Medulla oblongata (tissue), 1 donor: ENCODE measurements around the gene DLEC1.
"Not testable (repeated sequence)": the region's sequence is repeated elsewhere in the genome, so short reads cannot be mapped to it uniquely, and the experiment has no call there.

Experiments
- DNase-seq: peaks from one replicate; pipeline ENCODE4 v3.0.0-alpha.2; 2015; ENCODE audit errors: extremely low spot score

The DLEC1 gene

DNA sequence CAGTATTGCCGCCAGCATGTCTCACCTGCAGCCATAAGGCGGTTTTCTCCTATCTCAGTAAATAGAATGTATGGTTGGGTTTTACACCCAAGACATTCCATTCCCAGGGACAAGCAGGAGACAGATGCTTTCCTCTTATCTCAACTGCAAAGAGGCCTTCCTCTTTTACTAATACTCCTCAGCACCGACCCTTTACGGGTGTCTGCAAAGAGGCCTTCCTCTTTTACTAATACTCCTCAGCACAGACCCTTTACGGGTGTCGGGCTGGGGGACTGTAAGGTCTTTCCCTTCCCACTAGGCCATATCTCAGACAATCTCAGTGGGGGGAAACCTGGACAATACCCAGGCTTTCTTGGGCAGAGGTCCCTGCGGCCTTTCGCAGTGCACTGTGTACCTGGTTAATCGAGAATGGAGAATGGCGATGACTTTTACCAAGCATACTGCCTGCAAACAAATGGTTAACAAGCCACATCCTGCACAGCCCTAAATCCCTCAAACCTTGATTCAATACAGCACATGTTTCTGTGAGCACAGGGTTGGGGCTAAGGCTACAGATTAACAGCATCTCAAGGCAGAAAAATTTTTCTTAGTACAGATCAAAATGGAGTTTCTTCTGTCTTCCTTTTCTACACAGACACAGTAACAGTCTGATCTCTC, 96.7 kb downstream of the DLEC1 start:
- not testable (repeated sequence) for DNase-seq

DNA sequence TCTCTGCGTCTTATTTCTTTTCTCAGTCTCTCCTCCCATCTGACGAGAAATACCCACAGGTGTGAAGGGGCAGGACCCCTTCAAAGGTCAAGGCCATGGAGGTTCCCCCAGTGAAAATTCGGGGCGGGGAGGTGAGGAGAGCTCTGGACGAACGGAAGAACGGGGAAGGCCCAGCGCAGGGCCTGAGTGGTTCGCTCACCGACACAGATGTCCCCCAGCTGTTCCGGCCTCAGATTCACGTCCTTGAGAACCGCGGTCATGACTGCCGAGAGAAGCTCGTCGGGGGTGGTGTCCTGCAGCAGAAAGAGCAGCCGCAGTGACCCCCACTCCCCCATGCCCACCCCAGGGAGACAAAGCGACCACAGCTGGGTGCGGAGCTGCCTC, 97.4 kb downstream of the DLEC1 start:
- DNase-seq: no peak

DNA sequence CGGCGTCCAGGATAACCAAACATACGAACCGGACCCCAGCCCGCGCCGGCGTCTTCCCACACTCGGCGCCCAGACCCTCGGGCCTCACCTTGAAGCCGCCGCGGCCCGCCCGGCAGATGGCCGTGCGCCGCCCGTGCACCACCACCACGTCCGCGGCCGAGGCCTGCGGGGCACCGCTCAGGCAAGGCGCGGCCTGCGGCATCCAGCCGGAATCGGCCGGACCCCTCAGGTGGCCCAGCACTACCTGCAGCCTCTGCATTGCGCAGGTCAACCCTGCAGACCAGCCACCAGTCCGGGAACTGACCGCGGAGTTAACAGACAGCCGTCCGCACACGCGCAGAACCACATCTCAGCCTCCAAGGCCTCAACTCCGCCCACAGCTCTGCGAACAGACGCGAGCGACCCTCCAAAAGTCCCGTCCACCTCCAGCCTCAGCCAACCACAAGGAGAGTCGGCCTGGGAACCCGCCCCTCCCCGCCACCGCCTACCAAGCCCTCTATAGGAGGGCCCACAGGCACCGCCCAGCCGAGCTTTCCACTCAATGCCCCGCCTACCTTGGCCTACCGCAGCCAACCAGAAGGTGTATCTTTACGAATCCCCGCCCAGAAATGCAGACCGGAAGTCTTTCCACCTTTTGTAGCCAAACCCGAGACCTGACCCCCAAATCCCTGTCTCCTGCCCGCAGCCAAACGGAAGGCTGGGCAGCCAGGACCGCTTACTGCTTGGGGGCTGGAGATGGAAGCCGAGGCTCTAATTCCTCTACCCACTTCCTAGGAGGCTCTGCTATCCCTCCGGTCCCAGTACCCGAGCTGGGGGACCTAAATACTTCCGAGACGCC, 98.0 kb downstream of the DLEC1 start, which contains the start of gene ACAA1:
ACAA1 (minus strand) TSS at position 351 of the 838 bp plus-strand sequence; CDS start at position 259, 92 bp downstream.
- peak; percentile 99 for DNase-seq

DNA sequence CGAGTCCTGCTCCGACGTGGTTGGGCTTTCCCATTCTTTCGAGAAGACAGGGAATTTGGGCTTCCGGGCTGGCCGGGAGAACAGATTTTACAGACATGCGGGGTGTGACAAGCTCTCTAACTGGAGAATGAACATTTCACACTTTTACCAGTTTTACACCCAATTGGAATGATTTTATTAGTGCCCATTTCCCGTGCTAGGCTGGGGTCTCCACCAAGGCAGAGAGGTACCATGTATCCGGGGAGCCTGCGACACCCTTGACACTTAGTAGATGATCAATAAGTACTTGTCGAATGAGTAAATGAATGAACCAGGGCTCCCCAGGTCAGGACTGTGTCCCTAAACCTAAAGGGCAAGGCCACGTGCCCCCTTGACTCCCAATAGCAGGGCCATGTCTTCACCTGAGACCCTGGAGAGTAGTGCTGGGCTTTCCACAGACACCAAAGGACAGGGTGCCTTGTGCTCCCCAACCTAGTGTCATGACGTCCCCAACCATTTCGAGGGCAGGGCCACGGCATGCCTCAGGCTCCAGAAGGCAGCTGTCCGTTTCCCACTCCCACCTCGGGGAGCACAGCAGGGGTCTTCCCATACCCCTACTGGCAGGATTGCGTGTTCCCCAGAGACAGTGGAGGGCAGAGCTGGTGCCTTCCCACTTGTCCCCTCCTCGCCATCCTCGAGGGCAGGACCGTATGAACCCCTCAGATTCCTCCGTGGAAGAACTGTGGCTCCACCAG, 98.8 kb downstream of the DLEC1 start:
- DNase-seq: peak; percentile 35

DNA sequence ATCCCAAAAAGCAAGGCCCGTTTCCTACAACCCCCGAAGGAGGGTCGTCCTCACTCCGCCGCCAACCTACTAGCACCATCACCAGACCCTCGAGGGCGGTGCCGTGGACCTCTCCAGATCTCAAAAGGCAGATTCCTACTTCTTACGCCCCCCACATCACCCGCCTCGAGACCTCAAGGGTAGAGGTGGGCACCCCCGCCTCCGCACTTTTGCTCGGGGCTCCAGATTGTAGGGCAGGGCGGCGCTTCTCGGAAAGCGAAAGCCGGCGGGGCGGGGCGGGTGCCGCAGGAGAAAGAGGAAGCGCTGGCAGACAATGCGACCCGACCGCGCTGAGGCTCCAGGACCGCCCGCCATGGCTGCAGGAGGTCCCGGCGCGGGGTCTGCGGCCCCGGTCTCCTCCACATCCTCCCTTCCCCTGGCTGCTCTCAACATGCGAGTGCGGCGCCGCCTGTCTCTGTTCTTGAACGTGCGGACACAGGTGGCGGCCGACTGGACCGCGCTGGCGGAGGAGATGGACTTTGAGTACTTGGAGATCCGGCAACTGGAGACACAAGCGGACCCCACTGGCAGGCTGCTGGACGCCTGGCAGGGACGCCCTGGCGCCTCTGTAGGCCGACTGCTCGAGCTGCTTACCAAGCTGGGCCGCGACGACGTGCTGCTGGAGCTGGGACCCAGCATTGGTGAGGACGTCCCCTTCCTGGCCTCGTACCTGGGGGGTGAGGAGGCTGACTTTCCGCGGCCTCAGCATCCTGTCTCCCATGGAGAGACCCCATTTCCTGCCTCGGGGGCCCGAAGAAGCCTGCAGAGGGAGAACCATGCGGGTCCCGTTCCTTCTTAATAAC, 99.6 kb downstream of the DLEC1 start, which contains the start of gene MYD88:
MYD88 (plus strand) TSS at position 313 of the 842 bp plus-strand sequence; CDS start at position 353, 40 bp downstream.
- peak; percentile 65 for DNase-seq

DNA sequence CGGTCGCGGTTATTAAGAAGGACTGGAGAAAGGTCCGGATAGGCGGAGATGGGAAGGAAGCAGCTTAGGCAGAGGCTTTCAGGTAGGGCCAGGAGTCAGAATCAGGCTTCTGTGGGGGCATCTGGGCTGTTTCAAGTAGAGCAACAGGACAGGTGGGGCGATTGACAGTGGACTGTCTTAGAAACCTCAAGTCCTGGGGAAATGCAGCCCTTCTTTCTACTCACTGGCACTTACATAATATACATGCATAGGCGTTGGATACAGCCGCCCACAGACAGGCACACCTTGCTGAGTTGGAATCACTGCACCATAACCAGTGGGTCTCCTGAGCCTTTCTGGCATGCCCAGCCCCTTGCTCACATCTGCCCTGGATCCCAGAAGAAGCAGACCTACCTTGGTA, 100.2 kb downstream of the DLEC1 start:
- DNase-seq: no peak

DNA sequence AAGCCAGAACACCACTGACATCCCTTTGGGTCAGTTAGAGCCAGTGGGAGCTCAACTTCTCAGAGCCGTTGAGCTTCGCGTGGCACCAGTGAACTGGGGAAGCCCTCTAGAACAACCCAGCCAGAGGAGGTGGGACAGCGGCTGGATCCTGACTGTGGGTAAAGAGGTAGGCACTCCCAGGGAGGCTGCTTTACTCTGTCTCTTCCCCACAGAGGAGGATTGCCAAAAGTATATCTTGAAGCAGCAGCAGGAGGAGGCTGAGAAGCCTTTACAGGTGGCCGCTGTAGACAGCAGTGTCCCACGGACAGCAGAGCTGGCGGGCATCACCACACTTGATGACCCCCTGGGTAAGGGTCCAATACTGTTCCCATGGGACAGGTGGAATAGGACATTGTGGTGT, 100.6 kb downstream of the DLEC1 start:
- no peak for DNase-seq

DNA sequence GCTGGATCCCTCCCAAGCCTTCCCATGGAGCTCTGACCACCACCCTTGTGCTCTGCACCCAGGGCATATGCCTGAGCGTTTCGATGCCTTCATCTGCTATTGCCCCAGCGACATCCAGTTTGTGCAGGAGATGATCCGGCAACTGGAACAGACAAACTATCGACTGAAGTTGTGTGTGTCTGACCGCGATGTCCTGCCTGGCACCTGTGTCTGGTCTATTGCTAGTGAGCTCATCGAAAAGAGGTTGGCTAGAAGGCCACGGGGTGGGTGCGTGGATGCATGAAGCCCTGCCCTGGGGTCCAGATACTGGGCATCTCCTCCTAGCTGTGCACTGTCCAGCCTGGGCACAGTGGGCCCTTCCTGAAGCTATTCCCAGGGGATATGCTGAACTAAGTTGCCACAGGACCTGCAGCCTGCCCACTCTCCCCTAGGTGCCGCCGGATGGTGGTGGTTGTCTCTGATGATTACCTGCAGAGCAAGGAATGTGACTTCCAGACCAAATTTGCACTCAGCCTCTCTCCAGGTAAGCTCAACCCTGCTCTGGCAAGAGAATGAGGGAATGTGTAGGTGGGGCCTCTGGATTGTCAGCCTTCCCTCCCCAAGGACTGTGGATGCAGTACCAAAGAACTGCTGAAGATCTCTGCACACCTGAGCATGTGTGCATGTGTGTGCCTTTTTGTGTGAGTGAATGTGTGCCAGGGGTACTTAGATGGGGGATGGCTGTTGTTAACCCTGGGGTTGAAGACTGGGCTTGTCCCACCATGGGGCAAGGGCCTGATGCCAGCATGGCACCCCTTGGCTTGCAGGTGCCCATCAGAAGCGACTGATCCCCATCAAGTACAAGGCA, 101.5 kb downstream of the DLEC1 start:
- no peak for DNase-seq

DNA sequence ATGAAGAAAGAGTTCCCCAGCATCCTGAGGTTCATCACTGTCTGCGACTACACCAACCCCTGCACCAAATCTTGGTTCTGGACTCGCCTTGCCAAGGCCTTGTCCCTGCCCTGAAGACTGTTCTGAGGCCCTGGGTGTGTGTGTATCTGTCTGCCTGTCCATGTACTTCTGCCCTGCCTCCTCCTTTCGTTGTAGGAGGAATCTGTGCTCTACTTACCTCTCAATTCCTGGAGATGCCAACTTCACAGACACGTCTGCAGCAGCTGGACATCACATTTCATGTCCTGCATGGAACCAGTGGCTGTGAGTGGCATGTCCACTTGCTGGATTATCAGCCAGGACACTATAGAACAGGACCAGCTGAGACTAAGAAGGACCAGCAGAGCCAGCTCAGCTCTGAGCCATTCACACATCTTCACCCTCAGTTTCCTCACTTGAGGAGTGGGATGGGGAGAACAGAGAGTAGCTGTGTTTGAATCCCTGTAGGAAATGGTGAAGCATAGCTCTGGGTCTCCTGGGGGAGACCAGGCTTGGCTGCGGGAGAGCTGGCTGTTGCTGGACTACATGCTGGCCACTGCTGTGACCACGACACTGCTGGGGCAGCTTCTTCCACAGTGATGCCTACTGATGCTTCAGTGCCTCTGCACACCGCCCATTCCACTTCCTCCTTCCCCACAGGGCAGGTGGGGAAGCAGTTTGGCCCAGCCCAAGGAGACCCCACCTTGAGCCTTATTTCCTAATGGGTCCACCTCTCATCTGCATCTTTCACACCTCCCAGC, 102.4 kb downstream of the DLEC1 start:
- DNase-seq: no peak

DNA sequence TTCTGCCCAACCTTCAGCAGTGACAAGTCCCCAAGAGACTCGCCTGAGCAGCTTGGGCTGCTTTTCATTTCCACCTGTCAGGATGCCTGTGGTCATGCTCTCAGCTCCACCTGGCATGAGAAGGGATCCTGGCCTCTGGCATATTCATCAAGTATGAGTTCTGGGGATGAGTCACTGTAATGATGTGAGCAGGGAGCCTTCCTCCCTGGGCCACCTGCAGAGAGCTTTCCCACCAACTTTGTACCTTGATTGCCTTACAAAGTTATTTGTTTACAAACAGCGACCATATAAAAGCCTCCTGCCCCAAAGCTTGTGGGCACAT, 102.9 kb downstream of the DLEC1 start:
- no peak for DNase-seq

DNA sequence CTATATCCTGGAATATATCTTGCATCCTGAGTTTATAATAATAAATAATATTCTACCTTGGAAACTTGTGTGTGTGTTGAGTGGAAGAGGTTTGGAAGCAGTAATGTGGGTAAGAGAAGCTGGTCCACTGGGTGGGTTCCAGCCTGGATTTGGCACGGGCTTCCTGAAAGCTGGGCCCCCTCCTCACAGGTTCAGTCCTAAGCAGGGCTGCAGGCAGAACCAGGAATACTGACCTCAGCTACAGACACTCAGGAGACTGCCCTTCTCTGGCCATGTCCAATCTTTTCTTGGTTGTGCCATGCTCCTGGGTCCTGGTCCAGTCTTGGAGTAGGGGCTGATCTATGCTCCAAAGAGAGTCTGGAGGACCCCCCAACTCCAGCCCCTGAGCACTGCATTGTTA, 104.0 kb downstream of the DLEC1 start:
- no peak for DNase-seq

DNA sequence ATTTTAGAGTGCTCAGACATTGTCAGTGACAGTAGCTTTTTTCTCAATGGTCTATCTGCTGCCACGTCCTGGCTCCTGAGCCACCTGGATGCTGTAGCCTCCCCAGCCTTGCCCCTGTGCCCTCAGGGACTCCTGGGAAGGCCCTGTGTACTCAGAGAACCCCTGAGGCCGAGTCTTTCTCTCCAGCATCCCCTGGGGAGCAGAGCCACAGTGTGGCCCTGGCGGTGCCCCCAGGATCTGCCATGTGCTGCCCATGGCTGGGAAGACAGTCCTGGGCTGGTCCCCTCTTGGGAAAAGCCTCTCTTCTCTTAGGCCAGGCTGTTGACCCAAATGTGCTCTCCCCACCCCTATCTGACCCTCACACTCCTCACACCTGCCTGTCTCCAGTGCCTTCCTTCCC, 104.5 kb downstream of the DLEC1 start:
- DNase-seq: no peak

DNA sequence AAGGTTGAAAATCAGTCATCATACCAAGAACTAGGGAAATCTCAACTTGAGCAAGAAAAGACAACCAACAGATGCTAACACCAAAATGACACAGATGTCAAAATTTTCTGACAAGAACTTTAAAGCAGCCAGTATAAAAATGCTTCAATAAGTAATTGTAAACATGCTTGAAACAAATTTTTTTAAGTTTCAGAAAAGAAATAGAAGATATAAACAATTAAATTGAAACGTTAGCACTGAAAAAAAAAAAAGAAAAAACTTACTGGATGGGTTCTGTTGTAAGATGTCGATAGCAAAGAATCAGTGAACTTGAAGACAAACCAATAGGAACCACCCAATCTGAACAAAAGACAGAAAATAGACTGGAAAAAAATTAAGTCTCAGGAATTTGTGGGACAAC, 107.5 kb downstream of the DLEC1 start:
- DNase-seq: no peak

DNA sequence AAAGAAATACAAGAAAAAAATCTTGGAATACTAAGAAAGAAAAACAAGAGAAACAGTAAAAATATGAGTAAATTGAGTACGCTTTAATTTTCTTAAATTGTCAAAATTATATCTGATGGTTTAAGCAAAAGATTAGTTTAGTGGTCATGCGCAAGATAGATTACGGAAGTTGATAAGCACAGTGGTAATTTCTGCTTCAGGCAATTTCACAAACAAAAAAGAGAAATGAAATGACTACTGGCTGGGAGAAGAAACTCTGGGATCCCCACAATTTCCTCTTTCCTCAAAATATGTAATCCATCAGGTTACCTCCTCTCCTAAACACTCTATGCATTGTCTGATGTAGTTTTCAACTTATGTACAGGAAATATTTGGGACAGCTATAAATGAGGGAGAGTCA, 108.4 kb downstream of the DLEC1 start:
- no peak for DNase-seq

DNA sequence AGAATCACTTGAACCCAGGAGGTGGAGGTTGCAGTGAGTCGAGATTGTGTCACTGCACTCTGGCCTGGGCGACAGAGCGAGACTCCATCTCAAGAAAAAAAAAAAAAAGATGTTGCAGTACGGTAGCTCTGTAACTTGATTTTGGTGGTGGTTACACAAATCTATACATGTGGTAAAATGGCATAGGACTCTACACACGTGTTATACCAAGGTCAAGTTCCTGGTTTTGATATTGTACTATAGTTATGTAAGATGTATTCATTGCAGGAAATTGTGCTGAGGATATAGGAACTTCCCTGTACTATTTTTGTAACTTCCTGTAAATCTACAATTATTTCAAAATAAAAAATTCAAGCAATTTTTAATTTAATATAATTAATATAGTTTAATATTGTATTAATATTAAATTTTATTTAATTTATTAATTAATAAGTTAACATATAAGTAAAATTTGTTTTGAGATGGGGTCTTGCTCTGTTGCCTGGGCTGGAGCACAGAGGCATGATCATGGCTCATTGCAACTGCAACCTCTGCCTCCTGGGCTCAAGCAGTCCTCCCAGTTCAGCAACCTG, 109.4 kb downstream of the DLEC1 start:
- DNase-seq: no peak

DNA sequence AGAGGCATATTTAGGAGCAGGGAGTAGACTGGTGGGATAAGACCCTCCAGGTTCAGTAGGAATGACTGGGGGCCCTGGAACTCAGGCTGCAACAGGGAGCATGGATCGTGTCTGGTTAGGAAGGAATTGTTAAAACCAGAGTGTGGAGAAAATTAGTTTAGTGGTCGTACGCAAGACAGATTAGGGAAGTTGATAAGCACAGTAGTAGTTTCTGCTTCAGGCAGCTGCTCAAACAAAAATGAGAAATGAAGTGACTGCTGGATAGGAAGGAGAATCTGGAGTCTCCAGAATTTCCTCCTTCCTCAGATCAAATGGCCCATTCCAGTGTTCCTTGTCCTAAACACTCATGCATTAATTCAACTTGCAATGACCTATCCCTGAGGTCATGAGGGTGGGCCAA, 110.7 kb downstream of the DLEC1 start:
- no peak for DNase-seq

DNA sequence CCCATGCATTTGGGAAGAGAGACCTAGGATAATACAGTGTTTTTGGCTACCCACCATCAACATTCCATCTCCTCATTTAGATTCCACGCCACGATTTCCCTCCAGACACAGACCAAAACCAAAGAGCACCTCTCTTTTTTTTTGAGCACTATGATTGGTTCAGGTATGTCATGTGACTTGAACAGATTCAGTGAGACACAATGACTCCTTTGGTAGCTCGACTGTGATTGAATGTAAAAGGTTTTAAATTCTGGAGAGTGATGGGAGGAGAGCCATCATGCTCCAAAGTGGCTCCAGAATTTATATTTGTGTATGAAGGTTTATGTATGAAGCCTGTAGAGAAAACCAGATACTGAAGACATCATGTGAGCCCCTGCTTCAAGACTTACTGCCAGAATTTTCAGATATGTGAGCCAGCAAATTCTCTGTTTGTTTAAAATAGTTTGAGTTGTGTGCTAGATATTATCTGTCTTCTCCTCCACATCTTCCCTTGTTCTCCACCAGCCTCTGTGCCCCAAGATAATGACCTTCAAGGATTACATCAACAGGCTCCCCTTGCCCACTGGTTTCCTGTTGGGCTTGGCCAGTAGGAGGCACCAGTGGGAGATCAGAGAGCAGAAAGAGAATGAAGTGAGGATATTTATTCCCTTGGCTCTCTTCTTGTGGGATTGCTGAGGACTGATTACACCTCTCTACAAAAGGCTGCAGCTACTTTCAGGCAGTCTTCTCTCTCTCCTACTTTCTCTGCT, 111.9 kb downstream of the DLEC1 start:
- no peak for DNase-seq

DNA sequence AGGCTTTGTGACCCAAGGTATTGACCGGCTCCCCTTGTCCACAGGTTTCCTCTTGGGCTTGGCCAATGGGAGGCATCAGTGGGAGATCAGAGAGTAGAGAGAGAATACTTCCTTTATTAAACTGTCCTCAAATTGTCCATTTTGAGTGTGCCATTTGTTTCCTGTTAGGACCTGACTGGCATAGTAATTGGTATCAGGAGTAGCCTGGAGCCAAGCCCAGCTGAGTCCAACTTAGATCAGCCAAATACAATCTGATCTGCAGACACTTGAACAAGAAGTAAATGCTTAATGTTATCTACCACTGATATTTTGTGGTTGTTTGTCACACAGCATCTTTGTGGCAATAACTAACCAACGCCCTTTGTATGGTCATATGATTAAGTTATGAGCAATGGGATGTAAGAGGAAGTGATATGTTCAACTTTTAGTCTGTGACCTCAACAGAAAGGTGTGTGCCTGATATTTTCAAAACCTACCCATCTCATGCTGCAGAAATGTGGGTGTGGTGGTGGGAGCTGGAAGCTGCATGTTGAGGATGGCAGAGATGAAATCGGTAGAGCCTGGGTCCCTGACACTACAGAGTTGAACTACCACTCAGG, 112.8 kb downstream of the DLEC1 start:
- peak; percentile 34 for DNase-seq
